SU-DHL-6 (cell line): ENCODE results near the gene ST6GALNAC4.

ENCODE experiments used
- CTCF ChIP-seq: fragments of 200-600 bp; sonication (generic); IDR thresholded peaks from one replicate; pipeline ENCODE4 v1.5.1; 2017; ENCODE audit warnings: antibody characterized with exemption, mild to moderate bottlenecking, low read length, moderate library complexity; ENCODE audit not compliant: insufficient read depth, poor library complexity, severe bottlenecking
- EZH2phosphoT487 ChIP-seq: fragments of 200-600 bp; sonication (generic), shearing (Covaris generic); conservative IDR thresholded peaks from 2 replicates; pipeline ENCODE4 v1.6.1; 2018; ENCODE audit warnings: mild to moderate bottlenecking, antibody characterized with exemption, low read length, moderate library complexity, mixed read lengths

- TF ChIP-seq CTCF: no peak
- TF ChIP-seq EZH2phosphoT487: no peak
Observed at GRCh38 chr9:127890053-127890452, 26.8 kb downstream of the ST6GALNAC4 start.
